K562 treated with DMSO at 1 percent for 12 hours (cell line): ENCODE measurements around the gene C4orf51. TPM values are rescaled to one million over a fixed set of nuclear protein-coding genes. Genes with fewer than 3 reads are reported as not detected.

Experiments used
- total RNA-seq: library from RNA; unstranded; fragments of 300-600 nt; gene quantifications from 2 replicates; pipeline ENCODE4 v1.2.3, GENCODE V29; 2022; ENCODE audit not compliant: insufficient read depth

C4orf51 gene
- total RNA-seq: not detected in 2 replicates

GRCh38 chr4:145679991-145680455 lies at the start of gene C4orf51:
Gene C4orf51, plus strand, starts transcription at chr4:145680146. Its CDS starts 58 bp downstream, at chr4:145680204.

Other genes with a start within 250 kb of the C4orf51 start
- gene SMAD1, start 198.3 kb upstream of the C4orf51 start, total RNA-seq: not detected in 2 replicates
- gene MMAA, start 60.8 kb upstream of the C4orf51 start, total RNA-seq: 0.75 TPM in 1 of 2 replicates, not detected in the other